NOMO-1 (cell line): ENCODE measurements around the gene GPC3.
"Not testable (repeated sequence)": the region's sequence is repeated elsewhere in the genome, so short reads cannot be mapped to it uniquely, and the experiment has no call there.

ENCODE experiments used
- DNase-seq, 2 experiments: peaks; one replicate each; lab custom pipeline; 2025; ENCODE audit not compliant: unreplicated experiment in 2 of 2; lab: John Stamatoyannopoulos, UW

The GPC3 gene

DNA sequence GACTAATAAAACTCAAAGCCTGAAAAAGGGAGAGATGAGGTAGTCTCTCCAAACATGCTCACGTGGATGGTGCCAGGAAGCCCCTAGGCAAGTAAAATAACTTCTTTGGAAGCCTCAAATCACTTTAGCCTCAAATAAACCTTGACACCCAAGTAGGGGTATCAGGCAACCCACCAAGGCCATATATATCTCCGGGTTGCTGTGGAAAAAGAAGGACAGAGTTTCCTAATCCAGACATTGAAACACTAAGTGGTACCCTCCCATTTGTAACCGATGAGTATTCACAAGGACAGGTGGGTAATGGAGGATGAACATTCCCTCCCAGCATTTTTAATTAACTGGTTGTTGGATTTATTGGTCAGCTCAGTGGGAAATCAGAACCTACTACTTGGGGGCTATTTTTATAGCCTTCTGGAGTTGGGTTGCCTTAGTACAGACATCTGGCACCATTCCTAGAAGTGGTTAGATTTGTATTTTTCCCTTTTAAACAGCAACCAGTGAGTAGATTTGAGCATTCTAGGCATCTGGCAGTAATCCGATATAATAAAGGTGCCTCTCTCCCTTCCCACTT is 87.7 kb downstream of the GPC3 start:
- no peak for DNase-seq

DNA sequence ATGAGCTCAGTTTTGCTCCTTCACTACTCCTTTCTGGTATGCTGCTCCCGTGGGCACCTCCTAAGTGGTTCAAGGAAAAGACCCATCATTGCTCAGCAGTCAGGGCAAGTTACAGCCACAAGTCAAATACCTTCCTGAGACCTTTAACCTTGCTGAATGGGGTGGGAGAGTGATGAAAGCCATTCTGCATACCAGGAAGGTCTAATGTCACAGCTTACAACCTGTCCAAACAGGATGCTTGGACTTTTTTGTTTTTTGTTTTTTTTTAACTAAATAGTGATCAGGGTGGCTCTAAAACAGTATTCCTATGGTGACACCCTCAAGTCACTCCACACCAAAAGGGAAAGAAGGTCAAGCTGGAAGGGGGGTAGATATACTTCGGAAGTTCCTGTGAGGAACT is 93.1 kb downstream of the GPC3 start:
- DNase-seq = no peak

DNA sequence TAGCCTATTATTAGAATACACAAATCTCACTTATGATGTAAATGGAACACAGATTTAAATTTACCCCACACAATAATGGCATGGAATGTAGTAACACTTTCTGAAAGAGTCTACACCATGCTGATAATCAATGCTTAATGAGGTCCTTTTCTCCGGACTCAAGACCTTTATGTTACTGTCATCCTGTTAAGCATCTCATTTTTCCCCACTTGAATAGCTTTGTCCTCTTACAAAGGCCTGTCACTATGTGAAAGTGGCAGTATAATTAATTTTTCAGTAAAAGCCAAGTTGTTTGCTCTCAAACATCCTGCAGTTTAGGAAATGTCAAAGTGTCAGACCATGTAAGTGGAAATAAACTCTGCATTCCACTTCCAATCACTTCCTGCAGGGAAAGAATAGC is 96.4 kb downstream of the GPC3 start:
- no peak for DNase-seq

DNA sequence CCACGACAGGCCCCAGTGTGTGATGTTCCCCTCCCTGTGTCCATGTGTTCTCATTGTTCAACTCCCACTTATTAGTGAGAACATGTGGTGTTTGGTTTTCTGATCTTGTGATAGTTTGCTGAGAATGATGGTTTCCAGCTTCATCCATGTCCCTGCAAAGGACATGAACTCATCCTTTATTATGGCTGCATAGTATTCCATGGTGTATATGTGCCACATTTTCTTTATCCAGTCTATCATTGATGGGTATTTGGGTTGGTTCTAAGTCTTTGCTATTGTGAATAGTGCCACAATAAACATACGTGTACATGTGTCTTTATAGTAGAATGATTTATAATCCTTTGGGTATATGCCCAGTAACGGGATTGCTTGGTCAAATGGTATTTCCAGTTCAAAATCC is 97.3 kb downstream of the GPC3 start:
- not testable (repeated sequence) for DNase-seq

DNA sequence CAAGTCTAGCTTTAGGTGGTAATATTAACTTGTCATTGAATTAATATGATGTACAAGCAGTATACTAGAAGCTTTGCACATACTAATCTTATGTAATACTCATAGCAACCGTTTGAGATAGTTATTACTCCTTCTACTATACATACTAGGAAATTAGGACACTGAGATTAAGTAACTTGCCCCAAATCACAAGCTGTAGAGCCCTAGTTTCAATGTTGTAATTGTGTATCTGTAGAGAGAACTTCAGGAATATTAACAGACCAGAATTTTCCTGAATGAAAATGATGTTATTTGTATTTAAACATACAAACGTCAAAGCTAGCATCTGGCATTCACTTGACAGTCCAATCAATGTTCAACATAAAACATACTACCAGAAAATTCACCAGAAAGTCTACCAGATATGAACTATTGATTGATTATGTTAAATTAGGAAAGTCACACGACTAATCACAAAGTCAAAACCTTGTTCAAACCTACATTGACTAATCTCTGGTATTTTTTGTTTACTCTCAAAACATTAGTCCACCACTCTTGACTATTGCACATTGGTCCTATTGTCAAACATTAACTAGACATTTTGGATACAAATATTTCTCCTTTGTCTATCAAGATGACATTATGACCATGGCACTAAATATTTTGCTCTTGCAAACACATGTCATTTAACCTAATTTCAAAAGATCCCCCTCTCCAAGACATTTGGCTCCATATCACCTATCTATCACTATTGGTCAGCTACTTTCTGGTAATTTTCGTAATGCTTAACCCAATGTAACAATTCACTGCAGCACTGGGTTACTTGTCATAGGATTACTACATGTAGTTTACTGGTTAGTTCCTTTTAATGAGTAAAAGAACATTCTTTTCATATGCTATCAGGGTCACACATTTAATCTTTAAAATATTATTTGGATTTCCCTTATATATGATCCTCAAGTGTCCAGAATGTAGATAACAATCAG is 100.7 kb downstream of the GPC3 start:
- DNase-seq = no peak

DNA sequence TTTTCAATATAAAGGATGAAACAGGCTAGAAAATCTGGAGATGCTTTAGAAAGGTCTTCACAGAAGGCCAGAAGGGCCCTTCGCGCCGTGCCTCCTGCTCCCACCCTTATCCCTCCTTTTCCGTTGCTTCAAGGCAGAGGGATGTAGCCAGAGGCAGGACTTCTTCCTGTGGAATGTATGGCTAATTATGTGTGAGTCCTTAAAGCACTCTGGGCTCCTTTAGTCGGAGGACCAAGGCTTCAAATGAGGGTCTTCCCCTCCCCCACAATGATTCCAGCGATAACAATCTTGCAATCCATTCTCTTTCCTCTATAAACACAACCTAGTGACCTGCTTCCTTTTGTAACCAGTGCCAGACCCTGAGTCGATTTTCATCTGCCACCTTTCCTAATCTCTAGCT is 103.5 kb downstream of the GPC3 start:
- no peak for DNase-seq

DNA sequence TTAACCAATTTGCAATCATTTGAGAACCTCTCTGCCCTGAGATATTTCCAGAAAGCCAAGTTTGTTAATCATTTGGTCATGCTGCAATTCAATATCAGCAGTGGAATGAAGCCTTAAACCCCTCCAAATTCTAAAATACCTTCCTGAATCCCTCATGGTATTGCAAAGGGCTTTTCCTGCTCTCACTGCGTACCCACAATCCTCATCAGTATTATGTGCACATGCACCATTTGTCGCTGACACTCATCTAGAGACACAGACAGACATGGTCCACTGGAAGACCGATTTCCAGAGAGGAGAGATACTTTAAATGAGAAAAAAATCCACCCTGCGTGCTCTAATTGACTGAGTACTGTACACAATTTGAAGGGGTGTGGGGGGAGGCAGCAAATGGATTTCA is 104.4 kb downstream of the GPC3 start:
- no peak for DNase-seq

DNA sequence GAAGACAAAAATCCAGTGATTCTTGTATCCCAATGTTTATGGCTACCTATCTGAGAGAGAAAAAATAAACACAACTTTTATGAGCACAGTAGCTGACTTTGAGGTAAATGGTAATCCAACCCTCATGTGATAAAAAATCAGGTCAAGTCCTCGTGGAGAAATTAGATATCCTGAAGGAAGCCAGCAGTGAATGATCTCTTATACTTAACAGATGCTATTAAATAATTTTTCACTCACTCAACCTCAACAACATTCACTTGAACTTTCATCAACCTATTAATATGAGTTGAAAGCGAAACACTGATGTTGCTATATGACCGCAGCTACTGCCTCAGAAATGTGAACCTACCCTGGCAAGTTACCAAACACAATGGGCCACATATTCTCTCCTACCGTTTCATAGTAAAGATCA is 105.4 kb downstream of the GPC3 start:
- DNase-seq = no peak

DNA sequence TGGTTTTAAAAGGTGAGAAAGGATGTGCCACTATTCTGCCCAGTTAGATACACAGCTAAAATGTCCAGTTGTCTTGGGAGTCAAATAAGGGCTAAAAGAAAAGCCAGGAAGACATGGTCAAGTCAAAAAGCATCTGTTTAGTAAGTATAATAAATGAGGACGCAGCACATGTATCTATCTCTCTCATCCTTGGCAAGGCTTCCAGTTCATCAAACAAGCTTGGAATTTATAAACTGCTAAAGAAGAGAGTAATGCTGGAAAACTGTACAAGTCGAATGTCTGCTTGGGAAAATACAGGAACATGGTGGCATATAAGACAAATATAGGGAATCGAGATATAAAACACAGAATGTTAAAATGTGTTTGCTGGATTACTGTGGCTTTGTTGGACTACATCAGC is 106.7 kb downstream of the GPC3 start:
- DNase-seq = no peak

DNA sequence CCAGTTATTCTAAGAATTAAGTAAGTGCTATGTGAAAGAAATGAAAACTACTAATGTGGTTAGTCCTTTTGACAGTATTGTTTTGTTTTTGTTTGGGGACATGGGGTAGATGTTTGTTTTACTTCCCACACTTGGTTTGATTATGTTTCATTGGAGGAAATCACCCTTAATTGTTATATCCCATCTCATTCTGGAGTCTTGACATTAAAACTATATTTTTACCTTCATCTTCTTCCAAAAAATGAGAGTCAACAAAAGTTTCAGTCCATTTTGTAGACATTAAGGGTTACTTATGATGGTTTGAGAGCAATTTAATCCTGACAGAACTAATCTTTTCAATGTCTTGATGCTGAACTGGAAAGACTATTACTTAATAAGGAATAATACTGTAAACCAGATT is 108.7 kb downstream of the GPC3 start:
- DNase-seq = no peak

DNA sequence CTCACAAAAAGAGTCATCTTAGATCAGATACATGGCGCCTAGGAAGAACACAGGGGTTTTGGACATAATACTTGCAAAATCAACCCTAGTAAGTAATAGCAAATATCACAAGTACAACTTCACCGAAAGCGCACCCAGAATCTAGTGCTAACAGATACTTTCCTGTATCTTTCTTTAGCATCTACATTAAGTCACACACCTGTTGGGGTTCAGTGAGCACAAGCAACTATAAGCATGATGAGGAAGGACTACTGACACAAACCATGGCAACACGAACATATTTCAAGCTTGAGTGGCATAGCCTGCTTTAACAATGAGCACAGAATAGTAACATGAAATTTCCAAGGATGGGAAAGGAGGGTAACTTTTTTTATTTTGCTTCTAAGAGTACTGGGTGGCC is 116.1 kb downstream of the GPC3 start:
- no peak for DNase-seq

DNA sequence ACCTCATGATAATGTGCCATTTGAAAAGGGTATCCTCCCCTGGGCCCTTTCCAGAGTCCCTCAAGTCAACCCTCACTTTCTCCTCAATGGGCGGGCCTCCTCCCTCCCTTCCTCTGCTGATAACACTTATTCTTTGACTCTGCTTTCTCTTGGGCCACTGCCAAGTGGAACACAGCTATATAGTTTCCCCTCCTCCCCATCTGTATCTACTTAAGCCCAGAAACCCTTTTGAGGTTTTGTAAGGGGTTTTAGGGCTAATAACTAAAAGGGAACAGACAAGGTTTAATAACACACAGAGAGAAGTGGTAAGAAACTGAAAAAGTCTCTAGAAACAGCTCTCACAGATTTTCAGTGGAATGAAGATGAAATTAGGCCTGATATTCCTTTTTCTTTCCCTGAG is 116.7 kb downstream of the GPC3 start:
- DNase-seq = no peak

DNA sequence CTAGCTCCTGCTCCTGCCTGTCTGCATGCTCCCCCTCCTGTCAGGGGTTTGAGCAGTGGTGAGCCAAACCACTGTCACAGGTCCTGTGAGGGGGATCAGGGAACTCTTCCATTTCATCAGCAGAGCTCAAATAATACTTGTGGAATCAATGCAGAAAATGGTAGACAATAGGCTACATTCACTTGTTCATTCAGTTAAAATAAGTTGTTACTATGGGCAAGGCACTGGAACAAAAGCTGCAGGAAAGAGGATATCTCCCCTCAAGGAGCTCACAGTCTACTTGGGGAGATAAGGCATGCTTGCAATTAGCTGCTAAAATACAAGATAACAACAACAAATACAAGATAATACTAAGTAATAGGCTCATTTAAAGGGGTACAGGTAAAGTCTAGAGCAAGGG is 117.1 kb downstream of the GPC3 start:
- DNase-seq = no peak

DNA sequence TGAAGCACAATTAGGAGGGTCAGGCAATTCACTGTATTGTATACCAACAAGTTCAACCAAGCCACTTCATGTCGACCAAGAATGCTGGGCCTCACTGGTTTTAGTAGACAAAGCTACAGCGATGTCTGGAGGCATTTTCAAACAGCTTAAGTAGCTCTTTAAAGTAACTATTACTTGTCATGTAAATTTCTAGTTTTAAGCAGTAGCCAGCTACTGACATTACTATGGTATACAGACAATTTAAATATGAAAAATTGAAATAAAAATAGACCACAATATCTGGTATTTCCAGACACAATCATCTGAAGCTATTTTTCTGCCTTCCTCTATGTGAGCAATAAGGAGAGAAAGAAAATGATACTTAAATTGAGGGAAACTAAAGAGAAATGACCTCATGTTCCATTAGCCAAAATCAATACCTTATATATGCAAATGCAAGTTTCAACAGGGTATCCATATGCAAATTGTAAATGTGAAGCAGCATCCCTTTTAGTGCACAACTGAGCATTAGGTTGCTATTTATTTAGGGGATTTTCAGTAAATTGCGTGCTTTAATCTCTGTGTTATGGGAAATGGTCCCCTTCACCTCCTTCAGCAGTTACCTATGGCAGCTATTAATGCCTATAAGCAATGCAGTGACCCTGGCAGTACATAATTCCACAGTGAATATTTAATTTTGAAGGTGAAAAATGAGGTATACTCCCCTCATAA is 119.5 kb downstream of the GPC3 start:
- DNase-seq = no peak

DNA sequence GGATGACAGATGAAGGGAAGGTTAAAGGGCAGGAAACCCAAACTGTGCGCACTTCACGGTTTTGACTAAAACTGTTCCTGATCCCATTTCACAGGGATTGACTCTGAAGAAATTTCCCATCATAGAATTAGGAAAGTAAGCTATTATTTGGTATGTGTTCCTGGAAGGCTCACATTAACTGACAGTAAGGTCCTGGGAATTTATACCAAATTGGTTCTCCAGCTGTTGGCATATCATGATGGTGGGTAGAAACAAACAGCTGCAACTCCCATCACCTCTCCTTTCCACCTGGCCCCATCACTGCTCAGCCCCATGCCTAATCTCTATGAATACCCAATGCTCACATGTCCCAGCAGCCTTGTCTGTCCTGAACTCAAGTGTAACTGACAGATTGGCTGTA is 121.2 kb downstream of the GPC3 start:
- no peak for DNase-seq

DNA sequence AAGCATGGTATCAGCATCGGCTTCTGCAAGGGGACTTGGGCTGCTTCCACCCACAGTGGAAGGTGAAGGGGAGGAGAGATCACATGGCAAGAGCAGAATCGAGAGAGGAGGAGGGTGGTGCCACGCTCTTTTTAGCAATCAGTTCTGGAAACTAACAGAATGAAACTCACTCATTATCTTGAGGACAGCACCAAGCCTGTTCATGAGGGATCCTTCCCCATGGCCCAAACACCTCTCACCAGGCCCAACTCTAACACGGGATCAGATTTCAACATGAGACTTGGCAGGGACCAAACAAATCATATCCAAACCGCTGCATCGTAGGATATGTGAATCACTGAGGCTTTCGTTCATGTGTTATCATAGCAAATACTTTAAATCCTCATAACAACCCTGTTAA is 125.5 kb downstream of the GPC3 start:
- DNase-seq = no peak

DNA sequence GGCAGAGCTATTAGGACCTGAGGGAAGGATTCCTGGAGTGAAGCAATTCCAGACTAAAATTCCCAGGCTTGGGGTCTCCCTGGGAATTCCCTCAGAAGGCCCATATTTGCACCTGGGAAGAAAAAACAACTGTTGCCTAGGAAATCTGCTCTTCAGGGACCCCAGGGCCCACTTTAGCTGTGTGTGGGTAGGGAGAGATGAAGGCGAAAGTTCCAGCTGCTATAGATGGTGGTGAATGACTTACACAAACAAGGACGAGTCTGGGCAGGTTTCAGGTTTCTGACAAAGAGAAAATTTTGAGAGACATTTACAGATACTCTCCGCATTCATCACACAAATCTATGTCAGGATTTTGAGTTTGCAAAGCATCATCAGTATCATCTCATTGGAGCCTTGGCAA is 126.1 kb downstream of the GPC3 start:
- DNase-seq = no peak

DNA sequence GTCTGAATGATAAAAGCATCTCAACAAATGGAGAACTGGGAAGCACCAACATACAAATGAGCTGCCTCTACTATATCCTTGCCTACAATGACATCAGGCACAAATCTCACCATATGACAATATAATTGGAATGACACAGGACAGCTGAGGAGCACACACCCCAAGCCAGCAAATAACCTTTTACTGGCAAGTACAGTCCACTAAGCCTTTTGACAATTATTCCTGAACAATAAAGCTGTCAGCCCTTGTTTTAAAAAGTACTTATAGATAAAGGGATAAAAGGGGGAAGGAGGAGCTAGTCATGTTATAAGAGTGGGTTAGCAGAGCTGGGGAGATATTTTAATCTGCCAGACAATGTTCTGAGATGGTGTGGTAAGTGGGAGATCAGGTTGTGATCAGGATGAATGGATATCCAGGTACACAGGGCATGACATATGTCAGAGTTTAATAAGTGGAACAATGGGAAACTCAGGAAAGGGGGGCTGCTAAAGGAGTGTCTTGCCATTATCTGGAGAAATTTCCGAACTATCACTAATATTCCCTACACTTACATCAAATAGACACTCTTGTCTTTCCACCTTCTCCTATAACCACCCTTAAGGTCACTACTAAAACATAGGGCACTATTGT is 127.6 kb downstream of the GPC3 start:
- no peak for DNase-seq

DNA sequence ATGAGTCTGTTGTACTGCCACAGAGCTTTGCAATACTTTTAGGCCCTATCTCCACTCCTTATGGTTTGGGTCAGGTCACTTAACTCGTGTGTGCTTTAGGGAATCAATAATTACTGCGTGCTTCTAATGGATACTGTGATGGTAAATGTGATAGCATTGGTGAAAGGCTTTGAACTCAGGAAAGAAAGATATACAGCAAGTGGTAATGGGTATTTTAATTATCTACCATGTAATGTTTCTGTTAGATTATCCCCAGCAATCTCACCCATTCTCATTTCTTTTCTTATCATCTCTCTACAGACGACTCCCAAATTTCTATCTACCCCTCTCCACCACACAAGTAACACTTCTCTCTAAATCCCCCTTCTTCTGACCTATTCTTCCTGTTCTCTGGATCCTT is 128.6 kb downstream of the GPC3 start:
- DNase-seq = no peak

DNA sequence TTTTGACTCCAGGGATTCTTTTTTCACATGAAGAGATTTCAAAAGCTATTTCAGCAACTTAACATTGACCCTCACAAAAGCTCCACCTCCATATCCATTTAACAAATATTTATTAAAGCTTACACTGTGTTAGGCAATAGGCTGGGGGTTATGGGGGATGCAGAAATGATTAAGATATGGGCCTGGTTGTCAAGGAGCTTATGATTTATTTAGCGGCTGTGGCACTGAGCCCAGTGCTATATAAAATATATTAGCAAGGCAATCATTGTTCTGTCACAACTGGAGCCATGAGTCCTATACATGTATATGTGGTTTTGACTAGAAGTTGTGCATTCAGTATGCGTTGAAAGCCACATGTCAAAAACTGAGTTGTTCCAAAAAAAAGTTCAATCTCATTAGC is 131.1 kb downstream of the GPC3 start:
- DNase-seq = no peak

DNA sequence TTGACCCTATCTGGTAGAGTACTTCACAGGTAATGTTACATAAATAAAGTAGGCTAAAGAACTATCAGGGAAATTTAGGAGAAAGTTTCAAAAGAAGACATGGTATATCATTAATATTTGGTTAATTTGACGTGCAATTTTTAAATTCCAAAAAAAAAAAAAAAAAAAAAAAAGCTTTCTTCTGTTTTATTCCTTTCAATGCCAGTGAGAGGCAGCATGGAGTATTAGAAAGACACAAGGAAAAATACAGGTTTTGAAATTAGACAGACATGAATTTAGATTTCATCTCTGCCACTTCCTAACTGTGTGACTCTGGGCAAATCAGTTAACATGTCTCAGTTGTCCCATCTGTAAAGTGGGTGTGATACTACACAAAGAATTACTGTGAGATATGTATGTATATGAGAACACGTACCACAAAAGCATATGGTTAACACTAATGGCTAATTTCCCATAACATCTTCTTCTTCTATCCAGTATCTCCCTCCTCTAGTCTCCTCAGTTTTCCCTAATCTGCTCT is 132.5 kb downstream of the GPC3 start:
- no peak for DNase-seq
